Erythroblast (primary cell): ENCODE results near the gene CYP4F2.

ENCODE experiments used
- GATA1 ChIP-seq: IDR thresholded peaks from 2 replicates; pipeline ENCODE4 v1.6.1; 2011; ENCODE audit warnings: low read depth, mild to moderate bottlenecking, control low read depth, low read length, moderate library complexity
- POLR2A ChIP-seq: IDR thresholded peaks from 2 replicates; pipeline ENCODE4 v1.6.1; 2011; ENCODE audit warnings: mild to moderate bottlenecking, low read length

DNA sequence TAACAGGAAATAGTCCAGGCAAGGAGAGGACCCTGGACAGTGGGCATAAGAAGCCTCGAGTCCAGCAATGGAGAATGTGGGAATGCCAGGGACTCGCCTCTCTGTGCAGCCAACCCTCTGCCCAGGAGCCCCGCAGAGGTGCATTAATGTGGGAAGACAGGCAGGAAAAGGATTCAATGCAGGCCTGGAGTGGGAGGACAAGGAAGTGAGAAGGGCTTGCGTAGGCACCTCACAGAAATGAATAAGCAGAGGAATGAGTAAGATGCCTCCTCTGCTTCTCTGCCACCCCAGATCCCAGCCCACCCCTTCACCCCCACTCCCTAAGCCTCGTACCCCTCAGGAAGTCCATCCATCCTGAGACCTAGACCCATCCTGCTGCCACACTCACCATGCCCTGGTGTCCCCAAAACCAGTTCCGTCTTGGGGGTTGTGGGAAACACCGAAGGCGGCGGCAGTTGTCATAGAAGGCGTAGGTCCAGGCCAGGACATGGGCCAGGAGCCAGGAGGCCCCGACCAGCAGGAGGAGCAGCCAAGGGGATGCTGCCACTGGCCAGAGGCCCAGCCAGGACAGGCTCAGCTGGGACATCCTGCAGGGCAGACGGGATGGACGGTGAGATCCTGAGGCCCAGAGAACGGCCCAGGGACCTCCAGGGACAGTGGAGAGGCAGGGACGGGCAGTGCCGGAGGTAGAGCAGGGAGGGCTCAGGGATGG lies 692 bp downstream of the CYP4F2 start:
- TF ChIP-seq POLR2A (no peak), GATA1 (no peak)
